A204.1 (cell line): Measurements from ENCODE around the gene RYR1.
"Not testable (repeated sequence)": the region's sequence is repeated elsewhere in the genome, so short reads cannot be mapped to it uniquely, and the experiment has no call there.

ENCODE experiments used
- FAIRE-seq: peaks from 2 replicates; lab custom pipeline; 2012; peaks lifted over from hg19 to GRCh38; lab: Jason Lieb, UNC

Gene RYR1

GRCh38 chr19:38516802-38517201 lies 83.3 kb downstream of the RYR1 start:
- FAIRE-seq = no peak

DNA sequence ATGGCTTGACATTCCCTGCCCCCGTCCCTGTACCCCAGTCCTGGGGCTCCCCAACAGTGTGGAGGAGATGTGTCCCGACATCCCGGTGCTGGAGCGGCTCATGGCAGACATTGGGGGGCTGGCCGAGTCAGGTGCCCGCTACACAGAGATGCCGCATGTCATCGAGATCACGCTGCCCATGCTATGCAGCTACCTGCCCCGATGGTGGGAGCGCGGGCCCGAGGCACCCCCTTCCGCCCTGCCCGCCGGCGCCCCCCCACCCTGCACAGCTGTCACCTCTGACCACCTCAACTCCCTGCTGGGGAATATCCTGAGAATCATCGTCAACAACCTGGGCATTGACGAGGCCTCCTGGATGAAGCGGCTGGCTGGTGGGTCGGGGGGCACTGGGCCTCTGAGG lies 83.8 kb downstream of the RYR1 start:
- FAIRE-seq = no peak

DNA sequence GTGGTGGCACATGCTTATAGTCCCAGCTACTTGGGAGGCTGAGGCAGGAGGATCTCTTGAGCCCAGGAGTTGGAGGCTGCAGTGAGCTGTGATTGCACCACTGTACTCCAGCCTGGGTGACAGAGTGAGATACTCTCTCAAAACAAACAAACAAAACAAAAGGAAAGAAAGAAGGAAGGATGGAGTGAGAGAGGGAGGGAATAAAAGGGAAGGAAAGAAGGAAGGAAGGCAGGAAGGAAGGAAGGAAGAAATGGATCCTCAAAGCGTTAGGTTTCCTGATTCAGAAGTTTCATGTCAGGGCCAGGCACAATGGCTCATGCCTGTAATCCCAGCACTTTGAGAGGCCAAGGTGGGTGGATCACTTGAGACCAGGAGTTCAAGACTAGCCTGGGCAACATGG lies 84.5 kb downstream of the RYR1 start:
- not testable (repeated sequence) for FAIRE-seq

DNA sequence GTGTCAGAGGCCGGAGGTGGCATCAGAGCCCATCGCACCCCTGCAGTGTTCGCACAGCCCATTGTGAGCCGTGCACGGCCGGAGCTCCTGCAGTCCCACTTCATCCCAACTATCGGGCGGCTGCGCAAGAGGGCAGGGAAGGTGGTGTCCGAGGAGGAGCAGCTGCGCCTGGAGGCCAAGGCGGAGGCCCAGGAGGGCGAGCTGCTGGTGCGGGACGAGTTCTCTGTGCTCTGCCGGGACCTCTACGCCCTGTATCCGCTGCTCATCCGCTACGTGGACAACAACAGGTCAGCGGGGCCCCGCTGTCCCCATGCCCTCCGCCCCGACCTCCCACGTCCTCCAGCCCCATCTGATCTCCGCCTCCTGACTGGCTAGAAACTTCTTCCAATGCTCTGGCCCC lies 85.7 kb downstream of the RYR1 start:
- no peak for FAIRE-seq

DNA sequence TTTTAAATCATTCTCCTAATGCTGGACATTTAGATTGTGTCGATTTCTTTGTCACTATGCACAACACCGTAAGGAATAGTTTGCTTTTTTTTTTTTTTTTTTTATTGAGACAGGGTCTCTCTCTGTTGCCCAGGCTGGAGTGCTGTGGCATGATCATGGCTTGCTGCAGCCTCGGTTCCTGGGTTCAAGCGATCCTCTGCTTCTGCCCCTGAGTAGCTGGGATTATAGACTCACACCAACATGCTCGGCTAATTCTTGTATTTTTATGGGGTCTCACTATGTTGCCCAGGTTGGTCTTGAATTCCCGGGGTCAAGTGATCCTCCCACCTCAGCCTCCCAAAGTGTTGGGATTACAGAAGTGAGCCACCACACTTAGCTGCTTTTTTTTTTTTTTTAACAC lies 86.5 kb downstream of the RYR1 start:
- no peak for FAIRE-seq

DNA sequence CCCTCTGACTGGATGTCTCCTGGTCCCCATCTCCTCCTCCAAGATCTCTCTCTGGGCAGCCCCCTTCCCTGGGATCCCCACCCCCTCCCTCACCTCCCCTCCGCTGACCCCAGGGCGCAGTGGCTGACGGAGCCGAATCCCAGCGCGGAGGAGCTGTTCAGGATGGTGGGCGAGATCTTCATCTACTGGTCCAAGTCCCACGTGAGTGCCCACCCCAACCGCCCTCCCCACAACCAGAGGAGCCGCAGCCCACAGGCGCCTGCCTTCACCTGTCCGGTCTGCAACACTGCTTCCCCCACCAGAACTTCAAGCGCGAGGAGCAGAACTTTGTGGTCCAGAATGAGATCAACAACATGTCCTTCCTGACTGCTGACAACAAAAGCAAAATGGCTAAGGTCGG lies 89.4 kb downstream of the RYR1 start:
- no peak for FAIRE-seq

DNA sequence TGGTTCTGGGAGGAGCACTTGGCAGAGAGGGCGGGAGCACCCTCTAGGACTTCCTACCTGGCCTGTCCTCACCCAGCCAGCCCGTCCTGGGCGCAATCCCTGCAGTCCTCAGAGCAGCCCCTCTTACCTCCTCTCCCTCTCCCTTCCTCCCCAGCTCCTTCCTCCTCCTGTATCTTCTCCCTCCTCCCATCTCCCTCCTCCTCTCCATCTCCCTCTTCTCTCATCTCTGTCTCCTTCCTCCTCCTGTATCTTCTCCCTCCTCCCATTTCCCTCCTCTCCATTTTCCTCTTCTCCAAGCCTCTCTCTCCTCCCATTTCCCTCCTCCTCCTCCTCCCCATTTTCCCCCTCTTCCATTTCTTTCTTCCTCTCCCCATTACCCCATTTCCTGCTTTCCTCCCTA lies 89.8 kb downstream of the RYR1 start:
- no peak for FAIRE-seq

DNA sequence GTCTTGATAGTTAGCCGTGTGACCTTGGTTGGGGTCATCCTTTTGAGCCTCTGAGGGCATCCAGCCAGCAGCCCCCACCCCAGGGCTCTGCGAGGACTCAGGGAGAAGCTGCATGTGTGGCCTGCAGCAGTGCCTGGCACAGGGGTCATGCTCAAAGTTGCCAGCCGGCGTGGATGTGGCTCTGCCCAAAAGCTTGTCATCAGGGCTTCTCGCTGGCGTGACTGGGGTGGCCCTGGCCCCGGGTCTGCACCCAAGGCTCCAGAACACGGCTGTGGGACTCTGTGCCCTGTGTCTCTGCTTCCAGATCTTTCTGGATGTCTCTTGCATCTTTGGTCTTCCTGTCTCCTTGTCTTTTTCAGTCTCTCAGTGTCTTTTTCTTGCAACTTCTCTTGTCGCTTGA lies 90.9 kb downstream of the RYR1 start:
- FAIRE-seq = no peak

DNA sequence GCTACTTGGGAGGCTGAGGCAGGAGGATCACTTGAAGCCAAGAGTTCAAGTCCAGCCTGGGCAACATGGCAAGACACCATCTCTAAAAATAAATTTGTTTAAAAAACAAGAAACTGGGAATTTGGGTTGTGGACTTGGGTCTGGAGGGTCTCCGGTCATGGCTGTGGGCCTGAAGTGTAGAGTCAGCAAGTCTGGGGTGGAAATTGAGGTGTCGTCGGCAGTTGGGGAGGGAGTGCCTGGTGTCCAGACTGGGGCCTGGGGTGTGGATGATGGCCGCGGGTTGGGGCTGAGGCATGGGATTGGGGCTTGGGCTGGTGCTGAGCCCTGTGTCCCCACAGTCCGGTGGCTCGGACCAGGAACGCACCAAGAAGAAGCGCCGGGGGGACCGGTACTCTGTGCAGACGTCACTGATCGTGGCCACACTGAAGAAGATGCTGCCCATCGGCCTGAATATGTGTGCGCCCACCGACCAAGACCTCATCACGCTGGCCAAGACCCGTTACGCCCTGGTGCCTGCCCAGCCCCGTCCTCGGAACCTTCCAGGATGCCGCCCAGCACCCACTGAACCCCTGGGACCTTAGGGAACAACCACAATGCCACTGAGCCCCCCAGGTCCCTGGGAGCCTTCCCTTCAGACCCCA lies 91.6 kb downstream of the RYR1 start:
- FAIRE-seq = no peak

DNA sequence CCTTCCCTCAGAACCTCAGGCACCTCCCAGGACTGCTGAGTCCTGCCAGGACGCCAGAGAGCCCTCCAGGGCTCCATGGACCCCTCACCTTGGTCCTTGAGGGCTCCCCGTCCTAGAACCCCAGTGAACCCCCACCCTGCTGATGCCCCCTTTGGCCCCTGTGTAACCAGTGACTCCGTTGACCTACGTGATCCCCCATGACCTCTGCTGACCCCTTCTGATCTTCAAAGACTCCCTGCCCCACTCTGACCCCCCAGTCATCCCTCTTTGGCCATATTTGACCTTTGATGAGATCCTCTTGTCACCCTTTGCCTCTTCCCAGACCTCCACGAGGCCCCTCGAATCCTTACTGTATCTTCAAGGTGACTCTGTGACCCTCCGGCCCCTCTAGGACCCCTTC lies 92.9 kb downstream of the RYR1 start:
- FAIRE-seq = no peak

- no peak for FAIRE-seq
These were observed 94.1 kb downstream of the RYR1 start for GRCh38 chr19:38527466-38528136.

GRCh38 chr19:38528213-38528755 lies 94.8 kb downstream of the RYR1 start:
- FAIRE-seq = no peak

DNA sequence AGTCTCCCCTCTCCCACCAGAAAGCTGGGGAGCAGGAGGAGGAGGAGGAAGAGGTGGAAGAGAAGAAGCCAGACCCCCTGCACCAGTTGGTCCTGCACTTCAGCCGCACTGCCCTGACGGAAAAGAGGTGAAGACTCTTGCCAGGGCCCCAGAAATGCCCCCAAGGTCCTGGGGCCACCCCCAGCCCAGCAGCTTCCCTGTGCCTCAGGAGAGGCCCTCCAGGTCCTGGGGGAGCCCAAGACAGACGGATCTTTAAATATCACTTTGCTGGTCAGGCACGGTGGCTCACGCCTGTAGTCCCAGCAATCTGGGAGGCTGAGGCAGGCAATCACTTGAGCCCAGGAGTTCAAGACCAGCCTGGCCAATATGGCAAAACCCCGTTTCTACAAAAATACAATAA lies 95.4 kb downstream of the RYR1 start:
- no peak for FAIRE-seq

DNA sequence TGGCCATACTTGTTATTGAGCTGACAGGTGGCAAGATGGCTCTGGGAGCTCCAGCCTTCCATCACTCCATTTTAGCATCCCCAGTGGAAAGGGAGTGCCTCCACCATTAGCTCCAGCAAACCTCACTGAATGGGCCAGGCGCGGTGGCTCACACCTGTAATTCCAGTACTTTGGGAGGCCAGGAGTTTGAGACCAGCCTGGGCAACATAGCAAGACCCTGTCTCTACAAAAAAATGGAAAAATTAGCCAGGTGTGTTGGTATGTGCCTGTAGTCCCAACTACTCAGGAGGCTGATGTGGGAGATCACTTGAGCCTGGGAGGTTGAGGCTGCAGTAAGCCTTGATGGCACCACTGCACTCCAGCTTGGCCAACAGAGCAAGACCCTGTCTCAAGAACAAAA lies 98.0 kb downstream of the RYR1 start:
- no peak for FAIRE-seq

DNA sequence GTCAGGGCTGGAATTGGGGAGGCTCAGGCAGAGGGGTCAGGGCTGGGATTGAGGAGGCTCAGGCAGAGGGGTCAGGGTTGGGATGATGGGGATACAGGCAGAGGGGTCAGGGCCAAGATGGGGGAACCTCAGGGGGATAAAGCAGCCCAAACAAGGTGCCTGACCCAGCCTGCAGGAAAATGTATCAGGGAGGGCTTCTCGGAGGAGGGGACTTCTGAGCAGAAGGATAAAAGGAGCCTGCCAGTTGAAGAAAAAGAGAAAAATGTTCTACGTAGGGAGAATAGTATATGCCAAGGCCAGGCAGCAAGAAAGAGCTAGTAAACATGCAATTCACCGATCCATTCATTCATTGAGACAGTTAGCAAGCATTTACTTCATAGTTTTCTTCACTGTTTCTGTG lies 99.4 kb downstream of the RYR1 start:
- FAIRE-seq = no peak

- FAIRE-seq = no peak
These were observed 101.1 kb downstream of the RYR1 start for GRCh38 chr19:38534574-38534973.

- FAIRE-seq = no peak
These were observed 101.7 kb downstream of the RYR1 start for GRCh38 chr19:38535212-38535611.

DNA sequence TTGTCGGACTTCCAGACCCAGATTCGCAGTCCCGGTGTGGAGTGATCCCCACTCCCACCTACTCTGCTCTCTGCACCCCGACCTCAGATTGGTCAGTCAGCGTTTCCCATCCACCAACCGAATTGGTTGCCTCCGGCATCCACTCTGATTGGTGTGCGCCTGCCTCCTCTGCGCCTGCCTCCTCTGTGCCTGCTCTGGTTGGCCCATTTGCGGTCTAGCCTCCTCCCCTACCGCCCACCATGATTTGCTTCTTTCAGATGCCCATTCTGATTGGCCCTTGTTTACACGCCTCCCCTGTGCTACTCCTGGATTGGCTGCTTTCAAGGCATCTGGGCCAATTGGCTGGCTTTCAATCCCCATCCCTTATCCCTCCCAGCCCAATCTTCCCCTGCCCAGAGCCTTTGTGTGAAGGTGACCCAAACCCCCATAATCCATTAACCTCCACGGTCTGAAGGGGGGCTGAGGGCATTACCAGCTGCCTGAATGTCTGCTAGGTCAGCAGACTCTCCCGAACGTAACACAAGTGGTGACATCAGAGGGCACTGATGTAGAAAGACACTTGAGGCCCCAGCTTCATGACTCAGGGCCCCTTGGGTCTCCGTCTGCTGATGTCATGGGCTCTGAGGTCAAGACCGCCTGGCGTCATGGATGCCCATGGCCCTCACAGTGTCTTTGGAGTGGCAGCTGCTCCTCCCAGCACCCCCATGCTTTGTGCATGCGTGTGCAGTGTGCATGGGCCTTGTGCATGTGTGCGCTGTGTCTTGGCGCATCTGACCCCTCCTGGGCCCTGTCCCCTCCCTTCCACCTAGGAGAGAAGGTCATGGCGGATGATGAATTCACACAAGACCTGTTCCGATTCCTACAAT lies 103.8 kb downstream of the RYR1 start:
- FAIRE-seq = no peak

- no peak for FAIRE-seq
These were observed 104.9 kb downstream of the RYR1 start for GRCh38 chr19:38538386-38538785.

DNA sequence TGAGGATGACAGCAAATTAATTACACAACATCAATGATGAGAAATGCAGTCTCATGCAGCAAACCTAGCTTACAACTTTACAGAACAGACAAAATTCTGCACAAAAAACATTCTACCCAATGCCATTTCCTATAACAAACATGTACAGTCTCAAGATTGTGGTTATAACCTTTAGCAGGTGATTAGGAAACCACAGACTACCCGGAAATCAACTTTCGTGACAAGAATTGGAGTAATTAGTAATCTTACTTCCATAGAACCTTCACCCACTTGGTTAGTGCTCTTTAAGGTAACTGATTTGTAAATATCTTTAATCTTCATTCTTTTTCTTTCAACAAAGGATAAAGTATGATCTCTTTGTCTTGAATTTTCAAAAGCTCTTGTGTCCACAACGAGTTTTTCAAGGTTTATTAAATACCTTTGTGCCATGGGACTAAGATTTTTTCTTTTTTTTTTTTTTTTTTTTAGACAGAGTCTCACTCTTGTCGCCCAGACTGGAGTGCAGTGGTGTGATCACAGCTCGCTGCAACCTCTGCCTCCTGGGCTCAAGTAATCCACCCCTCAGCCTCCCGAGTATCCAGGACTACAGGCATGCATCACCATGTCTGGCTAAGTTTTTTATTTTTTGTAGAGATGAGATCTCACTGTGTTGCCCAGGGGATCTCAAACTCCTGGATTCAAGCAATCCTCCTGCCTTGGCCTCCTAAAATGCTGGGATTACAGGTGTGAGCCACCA lies 105.5 kb downstream of the RYR1 start:
- FAIRE-seq = no peak

- FAIRE-seq = no peak
These were observed 106.3 kb downstream of the RYR1 start for GRCh38 chr19:38539751-38540150.

- FAIRE-seq = no peak
These were observed 108.5 kb downstream of the RYR1 start for GRCh38 chr19:38542040-38542439.
